ENCODE data around the gene NUDT2.

NUDT2 gene

DNA sequence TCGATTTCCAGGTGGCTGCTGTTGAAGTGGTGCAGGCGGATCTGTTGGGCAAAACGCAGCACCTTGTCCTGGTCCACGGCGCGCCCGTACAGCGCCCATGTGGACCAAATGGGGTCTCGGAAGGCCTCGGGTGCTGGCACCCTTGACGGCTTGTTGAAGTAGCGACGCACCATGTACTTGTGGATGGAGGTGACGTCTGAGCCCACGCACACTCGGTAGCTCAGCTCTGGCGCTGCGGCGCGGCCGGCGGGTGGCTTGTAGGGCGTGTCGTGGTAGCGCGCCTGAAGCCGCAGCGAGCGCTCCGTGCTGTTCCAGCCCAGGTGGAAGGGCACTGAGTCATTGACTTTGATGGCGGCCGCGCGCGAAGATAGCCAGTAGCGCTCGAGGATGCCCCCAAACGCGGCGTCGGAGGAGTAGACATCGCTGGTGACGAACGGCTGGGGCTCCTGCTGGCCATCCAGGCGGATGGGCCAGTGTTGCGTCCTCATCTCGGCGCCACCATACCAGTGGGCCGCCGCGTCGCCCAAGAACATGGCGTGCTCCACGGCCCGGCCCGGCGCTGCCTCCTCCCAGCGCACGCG, 42.6 kb downstream of the NUDT2 start:
- no peak for DNase-seq

DNA sequence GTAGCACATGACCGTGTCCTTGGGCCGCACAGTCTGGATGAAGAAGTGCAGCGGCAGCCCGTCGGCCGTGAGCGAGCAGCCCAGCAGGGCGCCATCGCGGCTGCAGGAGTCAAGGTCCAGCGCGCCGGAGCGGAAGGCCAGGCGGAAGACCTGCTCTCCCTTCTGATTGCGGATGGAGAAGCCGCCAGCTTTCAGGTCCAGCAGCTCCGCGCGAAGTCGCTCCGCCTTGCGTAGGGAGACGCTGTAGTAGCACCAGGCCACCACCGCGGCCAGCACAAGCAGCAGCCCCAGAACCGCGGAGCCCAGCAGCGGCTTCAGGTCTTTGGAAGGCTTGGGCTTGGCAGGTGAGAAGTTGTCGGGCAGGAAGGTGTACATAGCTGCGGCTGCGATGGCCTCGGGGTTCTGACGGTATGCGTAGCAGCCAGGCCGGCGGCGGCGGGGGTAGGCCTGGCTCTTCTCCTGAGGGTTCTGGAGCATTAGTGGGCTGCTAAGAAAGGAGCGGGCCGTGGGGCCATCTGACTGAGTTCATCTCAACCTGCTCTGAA, 43.2 kb downstream of the NUDT2 start:
- DNase-seq: no peak

DNA sequence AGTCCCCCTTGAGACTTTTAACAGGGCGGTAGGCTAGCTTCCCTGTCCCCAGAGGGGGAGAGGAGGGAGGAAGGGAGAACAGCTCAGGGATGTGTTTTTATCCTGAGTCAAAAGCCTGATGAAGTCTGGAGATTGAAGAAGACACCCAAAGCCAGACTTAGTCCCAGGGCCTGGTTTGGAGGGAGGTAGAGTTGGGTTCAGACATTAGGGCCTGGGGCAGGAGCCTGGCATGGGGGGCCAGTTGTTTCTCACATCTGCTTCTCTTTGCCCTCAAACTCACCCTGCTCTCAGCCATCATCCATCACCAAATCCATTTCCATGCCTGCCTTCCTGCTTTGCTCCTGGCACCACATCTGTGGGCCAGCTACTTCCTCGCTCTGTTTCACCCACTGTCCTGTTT, 44.4 kb downstream of the NUDT2 start:
- DNase-seq: no peak

DNA sequence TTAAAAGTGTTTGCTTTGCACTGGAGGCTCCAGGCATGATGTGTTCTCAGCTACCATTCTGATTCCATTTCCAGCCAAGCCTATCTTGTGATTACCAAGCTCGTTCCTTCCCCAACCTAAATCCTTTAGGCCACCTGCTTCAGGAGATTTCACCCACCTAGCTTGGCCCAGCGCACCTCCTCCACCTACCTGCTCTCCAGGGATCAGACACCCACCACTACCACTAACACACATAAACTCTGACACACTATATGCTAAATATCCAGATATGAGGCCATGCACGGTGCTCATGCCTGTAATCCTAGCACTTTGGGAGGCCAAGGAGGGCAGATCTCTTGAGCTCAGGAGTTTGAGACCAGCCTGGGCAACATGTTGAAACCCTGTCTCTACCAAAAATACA, 45.0 kb downstream of the NUDT2 start:
- DNase-seq: no peak

DNA sequence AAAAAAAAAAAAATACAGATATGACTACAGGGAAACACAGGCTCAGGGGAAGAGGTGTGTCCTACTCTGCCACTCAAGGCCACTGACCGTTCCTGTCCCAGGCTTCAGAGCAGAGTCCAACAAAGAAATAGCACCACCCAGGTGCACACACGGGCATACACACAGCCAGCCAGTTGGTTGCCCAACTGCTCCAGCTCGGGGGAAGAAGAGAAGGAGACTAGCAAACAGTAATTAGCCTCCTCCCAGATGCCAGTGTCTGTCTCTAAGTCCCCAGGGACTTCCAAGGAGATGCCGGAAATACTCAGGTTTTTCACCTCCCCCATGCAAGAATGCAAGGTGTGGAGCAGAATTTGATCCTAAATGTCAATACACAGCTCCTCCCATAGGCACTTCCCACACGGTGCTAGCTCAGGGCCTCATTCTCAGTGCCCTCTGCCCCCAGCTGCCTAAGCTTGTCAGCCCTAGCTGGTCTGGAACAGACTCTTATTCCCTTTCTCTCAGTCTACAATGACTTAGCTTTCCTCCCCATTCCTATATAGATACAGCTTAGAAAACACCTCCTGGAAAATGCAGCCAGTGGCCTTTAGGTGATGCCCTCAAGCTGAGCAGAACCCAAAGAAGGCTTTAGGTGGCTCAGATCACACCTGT, 45.7 kb downstream of the NUDT2 start:
- DNase-seq: no peak

DNA sequence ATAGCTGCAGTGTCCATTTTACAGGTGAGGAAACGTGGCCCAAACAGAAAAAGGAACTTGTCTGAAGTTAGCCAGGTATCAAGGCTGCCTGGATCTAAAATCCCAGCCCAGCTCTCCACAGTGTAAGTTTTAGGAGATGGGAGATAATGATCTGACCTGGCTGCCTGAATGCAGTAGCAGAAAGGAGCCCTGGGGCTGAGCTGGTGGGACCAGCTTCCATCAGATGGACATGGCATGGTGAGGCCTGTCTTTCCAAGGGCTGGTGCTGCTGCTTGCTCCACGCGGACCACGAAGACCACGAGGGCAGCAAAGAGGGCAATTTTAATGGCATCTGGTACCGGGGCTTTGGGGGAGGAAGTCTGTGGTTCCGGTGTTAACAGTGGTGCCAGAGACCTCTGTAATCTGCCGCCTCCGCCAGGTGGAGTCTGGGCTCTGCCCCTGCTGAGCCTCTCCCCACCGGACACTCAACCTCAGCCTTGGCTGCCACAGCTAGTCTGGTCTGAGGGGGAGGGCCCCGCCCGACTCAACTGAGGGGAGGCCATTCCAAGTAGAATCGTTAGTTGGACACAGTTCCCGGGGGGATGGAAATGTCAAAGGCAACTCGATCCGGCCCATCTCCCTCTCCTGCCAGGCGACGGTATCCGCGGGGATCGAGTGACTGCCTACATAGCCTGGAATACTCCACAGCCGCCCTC, 46.7 kb downstream of the NUDT2 start:
- peak; percentile 23 to 28 for DNase-seq

DNA sequence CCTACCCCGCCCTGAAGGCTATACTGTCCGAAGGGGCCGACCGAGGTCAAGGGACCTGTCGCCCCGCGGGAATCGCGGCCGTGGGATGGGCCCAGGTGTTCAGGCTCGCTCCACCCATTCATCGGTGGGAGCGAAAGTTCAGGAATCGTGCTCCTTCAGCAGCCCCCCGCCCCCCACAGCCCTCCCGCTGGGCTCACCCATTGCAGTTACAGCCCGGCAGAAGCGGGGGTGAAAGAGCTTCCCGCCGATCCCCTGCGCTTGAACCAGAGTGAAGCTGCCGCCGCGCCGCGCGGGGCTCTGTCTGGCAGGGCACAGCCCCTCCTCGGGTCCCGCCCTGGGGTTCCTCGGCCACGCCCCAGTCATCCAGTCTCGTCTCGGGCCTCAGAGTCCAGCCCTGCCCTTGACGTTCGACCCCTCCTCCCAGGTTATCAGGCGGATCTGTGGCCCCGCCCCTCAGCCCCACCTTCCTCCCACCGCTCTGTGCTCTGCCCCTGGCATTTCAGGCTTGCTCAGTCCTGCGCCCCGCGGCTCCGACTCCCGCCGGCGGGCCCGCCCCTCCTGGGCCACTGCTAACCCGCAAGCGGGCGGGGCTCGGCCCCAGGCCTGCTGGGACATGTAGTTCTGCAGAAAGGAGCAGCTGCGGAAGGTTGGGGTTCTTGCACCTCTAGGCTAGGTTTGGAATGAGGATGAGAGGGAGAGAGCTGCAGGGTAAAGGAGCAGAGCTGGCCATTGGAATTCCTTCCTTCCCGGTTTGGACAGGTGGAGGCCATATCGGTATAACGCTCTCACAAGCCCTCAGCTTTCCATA, 47.4 kb downstream of the NUDT2 start, which contains the start of gene MYORG:
Gene MYORG (minus strand): TSS at position 303 of the 808 bp plus-strand sequence. CDS start 3,955 bp downstream, outside the sequence.
- DNase-seq: peak; percentile 94 to 95

DNA sequence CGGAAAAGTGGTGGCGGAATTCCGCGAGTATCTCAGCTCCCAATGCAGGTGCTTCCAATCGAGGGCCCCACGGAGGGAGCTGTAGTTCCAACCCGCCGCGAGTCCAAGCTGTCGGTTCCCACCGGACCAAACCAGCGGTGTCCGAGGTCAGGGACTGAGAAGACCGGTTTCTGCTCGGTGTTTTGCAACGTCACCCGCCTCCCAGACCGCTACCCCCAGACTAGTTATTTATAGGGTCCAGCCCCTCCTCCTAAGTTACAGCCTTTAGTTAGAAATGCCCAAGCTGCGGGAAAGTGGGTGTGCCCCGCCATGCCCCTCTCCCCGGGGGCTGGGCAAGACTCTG, 48.0 kb downstream of the NUDT2 start:
- DNase-seq: no peak

DNA sequence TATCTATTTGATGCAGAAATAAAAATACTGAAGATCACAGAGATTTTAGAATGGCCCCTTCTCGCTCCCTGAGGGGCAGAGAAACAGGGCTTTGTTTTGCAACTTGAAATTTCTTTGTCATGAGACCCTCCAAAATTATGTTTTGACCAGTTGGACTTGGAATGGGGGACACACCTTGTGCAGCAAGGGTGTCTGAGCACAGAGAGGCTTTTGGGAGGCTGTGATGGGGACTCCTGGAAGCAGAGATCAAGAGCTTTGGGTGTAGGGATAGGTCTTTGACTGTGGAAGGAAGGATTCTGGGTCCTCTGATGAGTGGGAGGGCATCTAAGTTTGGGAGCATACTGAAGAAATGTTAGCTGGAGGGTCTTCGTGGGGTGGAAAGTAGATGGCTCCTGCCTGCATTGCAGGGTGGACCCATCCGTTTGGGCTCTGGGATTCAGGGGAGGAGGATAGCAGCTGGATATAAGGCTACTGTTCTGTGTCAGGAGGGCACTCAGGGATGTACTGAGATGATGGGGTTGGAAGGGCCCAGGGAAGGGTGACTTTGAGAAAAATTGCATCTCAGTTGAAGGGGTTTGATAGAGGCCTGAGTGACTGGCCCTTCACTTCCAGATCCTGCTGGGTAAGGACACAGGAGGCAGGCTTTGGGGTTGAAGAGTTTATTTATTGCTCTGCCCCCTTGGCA, 49.1 kb downstream of the NUDT2 start:
- DNase-seq: no peak

DNA sequence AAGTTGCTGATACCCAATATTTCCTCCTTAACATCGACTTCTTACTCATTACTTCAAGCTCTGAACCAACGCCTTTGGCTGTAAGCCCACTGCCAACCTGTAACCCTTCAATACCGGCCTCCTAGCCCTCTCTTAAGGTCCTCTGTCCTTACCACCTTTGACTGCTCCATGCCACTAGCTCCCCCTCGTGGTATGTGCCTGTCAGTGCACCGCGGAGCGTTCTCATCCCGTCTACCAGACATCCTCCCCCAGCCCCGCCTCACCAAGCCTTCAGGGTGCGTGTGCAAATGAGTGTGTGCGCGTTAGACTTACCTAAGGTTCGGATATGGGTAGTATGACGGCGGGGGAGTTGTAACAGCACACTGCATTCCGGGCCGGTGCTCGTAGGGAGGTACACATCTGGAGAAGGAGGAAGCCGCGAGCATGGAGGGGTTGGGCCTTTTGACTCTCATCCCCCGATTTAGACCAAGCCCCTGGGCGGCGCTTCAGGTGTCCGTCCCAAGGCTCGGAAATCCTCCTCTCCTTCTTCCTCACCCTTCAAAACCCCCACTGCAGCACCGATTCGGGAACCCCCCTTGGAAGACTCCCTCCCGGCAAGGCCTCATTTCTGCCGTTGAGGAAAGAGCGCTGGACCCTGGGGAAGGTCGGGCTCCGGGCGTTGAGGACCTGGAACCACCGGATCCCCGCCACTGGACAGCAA, 50.1 kb downstream of the NUDT2 start:
- DNase-seq: peak; percentile 83 to 88

DNA sequence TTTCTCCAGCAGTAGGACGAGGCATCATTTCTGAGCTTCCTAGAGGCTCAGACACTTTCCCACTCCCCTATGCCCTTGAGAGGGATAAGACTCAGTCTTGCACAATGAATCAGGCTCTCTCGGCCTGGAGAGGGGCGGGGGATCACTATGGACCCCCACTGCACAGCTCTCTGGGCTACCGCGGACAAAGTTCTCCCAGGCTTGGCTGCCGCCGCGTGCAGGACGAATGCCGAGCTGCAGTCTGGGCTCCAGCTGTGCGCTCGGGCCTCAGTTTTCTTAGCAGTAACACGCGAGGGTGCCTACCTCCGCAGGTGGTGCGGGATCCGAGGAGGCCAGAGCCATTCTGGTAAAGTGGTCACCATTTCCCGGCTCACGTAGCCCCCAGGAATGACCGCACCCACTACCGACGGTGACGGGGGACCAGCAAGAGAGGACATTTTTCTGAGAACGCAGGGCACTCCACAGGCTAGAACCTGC, 50.7 kb downstream of the NUDT2 start:
- no peak for DNase-seq

DNA sequence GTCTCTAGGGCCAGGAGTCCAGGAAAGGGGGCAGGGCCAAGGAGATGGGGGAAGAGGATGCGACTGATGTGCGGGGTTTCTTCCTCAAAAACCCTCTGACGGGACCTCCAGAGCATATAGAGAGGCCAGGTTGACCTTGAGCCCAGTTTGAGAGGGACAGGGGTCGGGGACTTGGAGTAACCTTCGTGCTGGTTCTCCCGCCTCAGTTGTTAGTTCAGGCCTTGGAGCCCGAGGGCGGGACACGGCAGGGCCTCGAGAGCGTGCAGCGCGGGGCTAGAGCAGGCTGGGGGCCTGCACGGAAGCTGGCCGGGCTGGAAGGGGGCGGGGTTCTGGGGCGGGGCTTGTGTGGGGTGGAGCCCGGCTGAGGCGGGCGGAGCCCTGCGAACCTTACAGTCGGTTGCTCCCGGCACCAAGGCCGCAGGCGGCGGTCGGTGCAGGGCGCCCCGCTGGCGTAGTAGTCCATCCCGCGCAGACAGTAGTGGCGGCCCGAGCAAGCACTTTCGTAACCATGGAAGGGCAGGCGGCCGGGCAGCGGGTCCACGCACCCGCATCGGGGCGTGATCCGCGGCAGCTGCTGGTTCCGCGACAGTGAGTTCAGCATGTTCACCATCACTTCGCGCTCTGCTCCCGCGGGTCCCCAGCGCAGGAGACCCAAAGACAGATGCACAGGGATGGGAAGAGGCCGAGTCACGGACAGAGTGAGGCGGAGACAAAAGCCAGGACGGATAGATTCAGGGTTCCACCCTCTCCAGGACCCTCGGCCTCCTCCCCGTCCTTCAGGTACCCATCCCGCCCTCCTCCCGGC, 51.3 kb downstream of the NUDT2 start:
- DNase-seq: peak; percentile 65 to 81

DNA sequence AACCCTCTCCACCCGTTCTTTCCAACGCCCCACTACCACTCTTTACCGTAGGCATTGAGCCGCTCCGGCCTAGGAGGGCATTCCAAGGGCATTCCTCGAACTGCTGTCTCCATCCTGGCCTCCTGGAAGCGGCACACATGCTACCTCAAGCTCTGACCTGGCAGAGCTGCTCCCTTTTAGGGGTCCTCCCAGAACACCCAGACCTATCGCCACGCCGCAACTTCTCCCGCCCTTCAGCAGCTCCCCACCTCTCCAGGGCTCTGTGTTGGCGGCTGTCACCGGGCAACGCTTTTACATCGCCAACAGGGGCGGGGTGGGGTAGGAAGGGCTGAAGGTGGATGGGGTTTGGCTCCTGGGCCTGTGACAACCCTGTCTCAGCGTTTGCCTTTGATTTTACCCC, 52.0 kb downstream of the NUDT2 start:
- DNase-seq: no peak

DNA sequence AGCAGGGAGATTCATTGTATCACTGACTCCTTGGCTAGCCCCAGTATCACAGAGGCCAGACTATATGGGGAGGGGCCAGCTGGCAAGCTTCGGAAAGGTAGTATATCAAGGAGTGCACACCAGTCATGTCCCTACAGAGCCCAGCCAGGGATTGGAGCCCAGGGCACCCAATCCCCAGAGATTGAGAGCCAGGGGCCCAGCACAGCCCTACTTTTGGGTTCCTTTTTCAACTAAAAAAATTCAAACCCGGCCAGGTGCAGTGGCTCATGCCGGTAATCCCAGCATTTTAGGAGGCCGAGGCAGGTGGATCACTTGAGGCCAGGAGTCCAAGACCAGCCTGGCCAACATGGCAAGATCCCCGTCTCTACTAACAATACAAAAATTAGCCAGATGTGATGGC, 52.7 kb downstream of the NUDT2 start:
- DNase-seq: no peak

DNA sequence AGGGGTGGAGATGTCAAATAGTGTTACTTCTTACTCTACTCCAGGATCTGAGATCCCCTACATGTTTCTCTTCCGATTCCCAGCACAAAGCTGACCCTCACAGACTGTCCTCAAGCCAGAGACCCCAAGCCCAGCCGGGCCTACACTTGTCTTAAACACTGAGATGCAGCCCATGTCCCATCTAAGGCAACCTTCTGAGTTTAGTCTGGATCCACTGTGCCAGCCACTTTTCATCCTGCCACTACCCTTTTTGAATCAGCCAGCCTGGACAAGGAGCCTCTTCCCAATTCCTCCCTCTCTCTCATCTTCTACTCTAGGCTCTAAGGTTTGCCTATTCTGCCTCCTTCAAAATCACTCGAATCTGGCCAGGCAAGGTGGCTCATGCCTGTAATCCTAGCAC, 53.5 kb downstream of the NUDT2 start:
- no peak for DNase-seq

DNA sequence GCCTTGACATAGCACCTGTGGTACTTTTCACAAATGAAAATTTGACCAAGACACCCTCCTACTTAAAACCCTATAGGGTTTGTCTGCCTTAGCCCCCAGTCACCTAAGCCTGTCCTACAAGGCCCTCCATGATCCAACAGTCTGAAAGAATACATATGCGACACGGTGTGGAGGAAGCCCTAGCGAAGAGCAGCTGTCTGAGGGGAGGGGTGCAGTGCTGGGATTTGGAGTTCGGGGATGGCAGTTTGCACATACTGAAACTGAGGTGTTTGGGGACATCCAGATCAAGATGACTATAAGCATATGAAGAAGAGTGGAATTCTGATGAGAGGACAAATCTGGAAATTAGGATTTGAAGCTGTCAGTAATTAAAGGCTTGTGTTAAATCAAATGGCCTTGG, 54.5 kb downstream of the NUDT2 start:
- no peak for DNase-seq

DNA sequence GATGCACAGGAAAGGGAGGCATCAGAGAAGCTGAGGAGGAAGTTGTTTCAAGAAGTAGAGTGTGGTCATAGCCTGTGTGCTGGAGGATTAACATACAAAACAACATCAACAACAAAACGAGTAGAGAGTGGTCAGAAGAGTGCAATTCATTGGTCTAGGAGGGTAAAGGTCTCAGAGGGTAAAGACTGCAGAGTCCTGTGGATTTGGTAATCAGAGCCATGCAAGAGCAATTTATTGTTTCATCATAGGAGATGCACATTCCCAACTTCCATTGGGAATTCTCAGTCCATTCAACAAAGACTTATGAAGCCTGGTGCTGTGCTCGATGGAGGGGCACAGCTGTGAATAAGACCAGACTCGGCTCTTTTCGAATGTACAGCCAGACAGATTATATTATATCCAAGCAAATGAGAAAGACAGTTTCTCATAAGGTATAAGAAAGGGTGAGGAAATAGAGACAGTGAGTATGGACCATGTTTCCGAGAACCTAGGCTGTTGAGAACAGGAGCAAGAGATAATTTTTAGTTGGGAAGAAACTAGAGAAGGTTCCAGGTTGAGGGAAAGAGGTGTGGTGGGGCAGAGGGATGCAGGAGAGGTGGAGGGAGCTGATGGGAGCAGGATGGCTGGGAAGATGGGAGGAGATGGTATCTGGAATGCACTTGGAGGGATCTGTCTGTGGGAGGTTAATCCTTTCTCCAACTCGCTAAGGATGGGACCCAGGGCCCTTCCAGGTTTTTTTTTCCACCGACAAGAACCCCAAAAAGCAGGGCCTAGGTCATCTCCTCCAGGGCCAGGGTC, 55.2 kb downstream of the NUDT2 start:
- DNase-seq: no peak

DNA sequence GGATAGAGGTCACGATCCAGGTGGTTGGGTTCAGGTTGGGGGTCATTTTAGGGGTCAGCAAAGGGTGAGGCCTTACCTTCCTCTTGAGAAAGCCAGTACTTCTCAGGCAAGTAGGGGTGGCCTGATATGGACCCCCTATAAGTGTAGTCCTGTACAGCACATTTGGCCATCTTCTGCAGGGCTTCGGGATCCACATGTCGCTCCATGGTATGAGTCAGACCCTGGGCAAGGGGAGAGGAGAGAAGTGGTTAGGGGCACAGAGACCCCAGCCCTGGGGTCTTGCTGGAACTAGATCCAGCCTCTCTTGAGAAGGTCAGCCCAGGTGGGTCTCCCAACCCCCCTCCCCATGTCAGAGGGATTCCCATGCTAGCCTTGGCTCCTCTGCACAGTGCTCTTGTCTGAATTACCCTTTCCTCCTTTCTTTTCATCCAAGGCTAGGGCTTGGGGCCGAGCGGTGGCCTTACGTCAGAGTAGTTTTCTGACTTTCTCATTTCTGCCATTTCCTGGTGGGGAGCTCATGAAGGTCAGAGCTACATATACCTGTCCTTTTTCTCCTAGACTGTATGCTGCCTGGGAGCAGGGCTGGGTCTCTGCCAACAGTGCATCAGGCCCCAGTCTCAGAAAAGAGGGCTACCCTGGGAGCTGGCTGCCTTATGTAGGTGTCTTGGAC, 56.3 kb downstream of the NUDT2 start:
- no peak for DNase-seq

DNA sequence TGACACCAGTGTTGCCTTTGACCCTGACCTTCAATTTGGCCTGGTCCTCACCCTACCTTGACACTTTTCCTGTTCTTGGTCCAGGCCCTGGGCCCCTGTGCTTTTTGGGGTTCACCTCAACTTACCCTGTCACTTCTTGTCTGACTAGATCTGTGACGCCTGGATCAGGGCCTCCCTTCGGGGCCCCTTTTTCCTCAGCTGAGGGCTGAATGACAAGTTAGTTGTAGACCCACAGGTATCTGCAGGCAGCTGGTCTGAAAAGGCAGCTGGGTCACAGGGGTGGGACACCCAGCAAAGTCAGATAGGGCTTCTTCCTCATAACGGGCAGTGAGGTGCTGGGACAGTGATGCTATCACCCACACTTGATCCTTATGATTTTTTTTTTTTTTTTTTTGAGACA, 57.3 kb downstream of the NUDT2 start:
- DNase-seq: no peak

DNA sequence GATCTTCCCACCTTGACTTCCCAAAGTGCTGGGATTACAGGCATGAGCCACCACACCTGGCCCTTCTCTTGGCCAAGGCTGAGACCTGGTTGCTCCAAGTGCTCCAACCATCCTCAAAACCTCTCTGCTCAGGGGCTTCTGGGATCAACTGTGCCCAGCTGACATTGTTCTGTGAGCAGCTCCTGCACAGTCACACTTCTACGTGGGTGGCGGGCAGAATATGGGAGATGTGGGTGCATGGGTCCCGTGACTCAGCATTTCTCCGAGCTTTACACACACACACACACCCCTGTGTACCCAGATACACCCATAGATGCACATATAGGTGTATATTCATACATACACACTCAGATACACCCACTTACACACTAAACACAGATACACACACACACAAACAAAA, 57.9 kb downstream of the NUDT2 start:
- DNase-seq: no peak
